Panc1 (cell line): Measurements from ENCODE around the gene DSC3. TPM values are rescaled to one million over a fixed set of nuclear protein-coding genes. Genes with fewer than 3 reads are reported as not detected.

Experiments
- ATAC-seq: fragments of 200-7000 bp; cut with Tn5 transposase; 2 replicates; pipeline ENCODE4 v1.9.1; 2020; ENCODE audit warnings: mild to moderate bottlenecking, moderate library complexity
- BruUV-seq: library from RNA; stranded (reverse); fragments of 400-500 nt; replicated peaks from 2 replicates; lab custom pipeline; 2021; lab: Mats Ljungman, UMichigan
- CTCF ChIA-PET: fragments of 300-600 bp; sonication (Branson Sonifier 250); formaldehyde crosslinking; loops from one replicate; lab custom pipeline; 2022; ENCODE audit warnings: antibody characterized with exemption; lab: Charles Lee
- POLR2A ChIA-PET: fragments of 300-600 bp; sonication (Branson Sonifier 250); formaldehyde crosslinking; loops from one replicate; lab custom pipeline; 2022; ENCODE audit warnings: antibody characterized with exemption; lab: Charles Lee
- DNase-seq: peaks from one replicate; pipeline ENCODE4 v3.0.0-alpha.2; 2010; ENCODE audit warnings: low read depth, low spot score
- H3K27ac ChIP-seq: 2 replicates; pipeline ENCODE4 v1.5.1; 2011; ENCODE audit warnings: mild to moderate bottlenecking, low read length, inconsistent platforms
- H3K27me3 ChIP-seq: fragments of 200-500 bp; sonication (Bioruptor generic); 2 replicates; pipeline ENCODE4 v1.6.0; 2014; ENCODE audit warnings: low read length, inconsistent platforms; ENCODE audit not compliant: control insufficient read depth, insufficient read depth
- H3K36me3 ChIP-seq: fragments of 200-500 bp; sonication (Bioruptor generic); 2 replicates; pipeline ENCODE4 v1.5.1; 2014; ENCODE audit warnings: inconsistent platforms, mild to moderate bottlenecking, low read length, moderate library complexity; ENCODE audit not compliant: control insufficient read depth, insufficient read depth
- H3K4me1 ChIP-seq: 2 replicates; pipeline ENCODE4 v1.5.1; 2011; ENCODE audit warnings: inconsistent platforms, mild to moderate bottlenecking, low read length, moderate library complexity; ENCODE audit not compliant: control insufficient read depth, insufficient read depth
- H3K4me3 ChIP-seq, 2 experiments: 2 replicates each; pipeline ENCODE4 v1.5.1; 2011 to 2012; ENCODE audit warnings: low read depth in 2 of 2, low read length in 2 of 2, mild to moderate bottlenecking in 2 of 2, inconsistent platforms in 1 of 2, moderate library complexity in 1 of 2
- H3K9me3 ChIP-seq: fragments of 200-500 bp; sonication (Bioruptor generic); 2 replicates; pipeline ENCODE4 v1.5.1; 2014; ENCODE audit warnings: low read depth, mild to moderate bottlenecking, inconsistent platforms, low read length, moderate library complexity; ENCODE audit not compliant: control insufficient read depth, insufficient read depth
- CTCF ChIP-seq: fragments of 450-650 bp; IDR thresholded peaks from 2 replicates; pipeline ENCODE4 v1.5.1; 2017; ENCODE audit warnings: mild to moderate bottlenecking
- POLR2AphosphoS5 ChIP-seq: IDR thresholded peaks from 2 replicates; pipeline ENCODE4 v1.6.1; 2012; ENCODE audit warnings: mild to moderate bottlenecking, low read depth, low read length, moderate library complexity
- SIN3A ChIP-seq: IDR thresholded peaks from 2 replicates; pipeline ENCODE4 v1.6.1; 2012; ENCODE audit warnings: low read depth, mild to moderate bottlenecking, low read length, moderate library complexity, borderline replicate concordance; ENCODE audit not compliant: insufficient read depth
- TCF7L2 ChIP-seq: IDR thresholded peaks from 2 replicates; pipeline ENCODE4 v1.6.1; 2011; ENCODE audit warnings: mild to moderate bottlenecking, low read depth, low read length, inconsistent platforms
- in situ Hi-C: cut with HindIII; loops from 2 replicates; pipeline ENCODE4 v1.10.0; 2016; ENCODE audit warnings: low sequenced_read_pairs, low pct_unique_long_range_greater_than_20kb
- intact Hi-C: fragments of 100-400 bp; cut with micrococcal nuclease; formaldehyde crosslinking; loops from one replicate; pipeline ENCODE4 v1.10.0; 2022; ENCODE audit not compliant: unreplicated experiment
- total RNA-seq: library from RNA; stranded (reverse); gene quantifications from one replicate; pipeline ENCODE4 v1.2.1, GENCODE V29; 2021; ENCODE audit not compliant: unreplicated experiment
- TF ChIP-seq, protein P1 (sequence below), 2 experiments: IDR thresholded peaks; 2 replicates each; pipeline ENCODE4 v1.6.1; 2011 to 2012; ENCODE audit warnings: low read depth in 2 of 2, control low read depth in 1 of 2, low read length in 1 of 2, mild to moderate bottlenecking in 1 of 2, moderate library complexity in 1 of 2; ENCODE audit not compliant: insufficient read depth in 1 of 2

The DSC3 gene
- total RNA-seq, 1 experiment from 2014 or later = 0.23 TPM

- CTCF ChIA-PET = no interaction called here
- Histone ChIP-seq H3K4me1 (no peaks in the 10 kb centered on the region), H3K9me3 (no peaks in the 10 kb centered on the region), H3K27ac (no peak overlapping the region), H3K36me3 (no peaks in the 10 kb centered on the region), H3K4me3 (no peak overlapping the region), H3K27me3 (no peaks in the 10 kb centered on the region)
- intact Hi-C loops (no loop called here), in situ Hi-C loops (no loop called here)
- TF ChIP-seq SIN3A (no peak), POLR2AphosphoS5 (no peak)
- TF ChIP-seq, protein P1, sequence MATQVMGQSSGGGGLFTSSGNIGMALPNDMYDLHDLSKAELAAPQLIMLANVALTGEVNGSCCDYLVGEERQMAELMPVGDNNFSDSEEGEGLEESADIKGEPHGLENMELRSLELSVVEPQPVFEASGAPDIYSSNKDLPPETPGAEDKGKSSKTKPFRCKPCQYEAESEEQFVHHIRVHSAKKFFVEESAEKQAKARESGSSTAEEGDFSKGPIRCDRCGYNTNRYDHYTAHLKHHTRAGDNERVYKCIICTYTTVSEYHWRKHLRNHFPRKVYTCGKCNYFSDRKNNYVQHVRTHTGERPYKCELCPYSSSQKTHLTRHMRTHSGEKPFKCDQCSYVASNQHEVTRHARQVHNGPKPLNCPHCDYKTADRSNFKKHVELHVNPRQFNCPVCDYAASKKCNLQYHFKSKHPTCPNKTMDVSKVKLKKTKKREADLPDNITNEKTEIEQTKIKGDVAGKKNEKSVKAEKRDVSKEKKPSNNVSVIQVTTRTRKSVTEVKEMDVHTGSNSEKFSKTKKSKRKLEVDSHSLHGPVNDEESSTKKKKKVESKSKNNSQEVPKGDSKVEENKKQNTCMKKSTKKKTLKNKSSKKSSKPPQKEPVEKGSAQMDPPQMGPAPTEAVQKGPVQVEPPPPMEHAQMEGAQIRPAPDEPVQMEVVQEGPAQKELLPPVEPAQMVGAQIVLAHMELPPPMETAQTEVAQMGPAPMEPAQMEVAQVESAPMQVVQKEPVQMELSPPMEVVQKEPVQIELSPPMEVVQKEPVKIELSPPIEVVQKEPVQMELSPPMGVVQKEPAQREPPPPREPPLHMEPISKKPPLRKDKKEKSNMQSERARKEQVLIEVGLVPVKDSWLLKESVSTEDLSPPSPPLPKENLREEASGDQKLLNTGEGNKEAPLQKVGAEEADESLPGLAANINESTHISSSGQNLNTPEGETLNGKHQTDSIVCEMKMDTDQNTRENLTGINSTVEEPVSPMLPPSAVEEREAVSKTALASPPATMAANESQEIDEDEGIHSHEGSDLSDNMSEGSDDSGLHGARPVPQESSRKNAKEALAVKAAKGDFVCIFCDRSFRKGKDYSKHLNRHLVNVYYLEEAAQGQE (IDR thresholded peaks at IDR 0.05; ENCODE audit: insufficient read depth in 1 of 2, low read depth in 2 of 2, low read length in 1 of 2) = no peak
- BruUV-seq = no TSS peak
- no peak for ATAC-seq
- DNase-seq = no peak
- POLR2A ChIA-PET = no interaction called here
Measured at GRCh38 chr18:30944773-30945417, 97.6 kb downstream of the DSC3 start.

DNA sequence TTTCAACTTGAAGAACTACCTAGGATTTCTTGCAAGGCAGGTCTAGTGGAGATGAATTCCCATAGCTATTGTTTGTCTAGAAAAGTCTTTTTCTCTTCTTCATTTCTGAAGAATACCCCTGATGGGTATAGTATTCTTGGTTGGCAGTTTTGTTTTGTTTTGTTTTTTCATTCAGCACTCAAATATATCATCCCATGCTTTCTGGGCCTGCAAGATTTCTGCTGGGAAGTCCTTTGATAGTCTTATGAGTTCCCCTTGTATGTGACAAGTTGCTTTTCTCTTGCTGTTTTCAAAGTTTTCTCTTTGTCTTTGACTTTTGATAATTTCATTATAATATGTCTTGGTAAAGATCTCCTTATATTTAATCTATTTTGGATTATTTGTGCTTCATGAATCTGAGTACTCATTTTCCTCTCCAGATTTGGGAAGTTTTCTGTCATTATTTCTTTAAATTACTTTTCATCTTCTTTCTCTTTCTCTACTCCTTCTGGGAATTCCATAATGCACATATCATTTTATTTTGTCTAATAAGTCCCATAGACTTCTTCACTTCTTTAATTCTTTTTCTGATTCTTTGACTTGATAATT is 101.5 kb downstream of the DSC3 start:
- H3K36me3 ChIP-seq = no peaks in the 10 kb centered on the region
- ATAC-seq (no peak), DNase-seq (no peak)
- BruUV-seq = no TSS peak
- no peak overlapping the region for H3K27ac ChIP-seq
- H3K9me3 ChIP-seq = no peaks in the 10 kb centered on the region
- ChIA-PET CTCF (no interaction called here), POLR2A (no interaction called here)
- H3K27me3 ChIP-seq = no peaks in the 10 kb centered on the region
- no peak for TF ChIP-seq TCF7L2
- TF ChIP-seq, protein P1 (IDR thresholded peaks at IDR 0.05; ENCODE audit: insufficient read depth in 1 of 2, low read depth in 2 of 2, low read length in 1 of 2) = no peak
- TF ChIP-seq SIN3A = no peak
- no peak for TF ChIP-seq POLR2AphosphoS5
- TF ChIP-seq CTCF = no peak
- no peak overlapping the region for H3K4me3 ChIP-seq
- no peaks in the 10 kb centered on the region for H3K4me1 ChIP-seq
- intact Hi-C loops (no loop called here), in situ Hi-C loops (no loop called here)

Other genes with a start within 250 kb of the DSC3 start
- 2.7 TPM for gene DSC2, start 59.7 kb upstream of the DSC3 start, total RNA-seq
- not detected for gene DSC1, start 120.1 kb upstream of the DSC3 start, total RNA-seq